Measurements from ENCODE around the gene SDCCAG8. TPM values are rescaled to one million over a fixed set of nuclear protein-coding genes. Genes with fewer than 3 reads are reported as not detected.
A peak's percentile ranks its signal among the peaks of the same experiment; 100 is the strongest.

Gene SDCCAG8
- total RNA-seq, 1 donor from 2014 or later = 21.4 TPM

- no peak for DNase-seq (ENCODE audit: low read depth in 2 of 2)
Measured at GRCh38 chr1:243281672-243282071, 25.8 kb downstream of the SDCCAG8 start.

- peak in 1 of 2 donors; percentile 48 for DNase-seq (ENCODE audit: low read depth in 2 of 2)
Measured at GRCh38 chr1:243286409-243287122, 30.7 kb downstream of the SDCCAG8 start.

- no peak for DNase-seq (ENCODE audit: low read depth in 2 of 2)
Measured at GRCh38 chr1:243287123-243287460, 31.3 kb downstream of the SDCCAG8 start.

- DNase-seq (ENCODE audit: low read depth in 2 of 2) = peak; percentile 90 to 96
Measured at GRCh38 chr1:243287652-243288051, 31.8 kb downstream of the SDCCAG8 start.

GRCh38 chr1:243288062-243288461, 32.2 kb downstream of the SDCCAG8 start:
- DNase-seq (ENCODE audit: low read depth in 2 of 2) = no peak

GRCh38 chr1:243291292-243291691, 35.5 kb downstream of the SDCCAG8 start:
- DNase-seq (ENCODE audit: low read depth in 2 of 2) = no peak

GRCh38 chr1:243292117-243292516, 36.3 kb downstream of the SDCCAG8 start:
- DNase-seq (ENCODE audit: low read depth in 2 of 2) = no peak

GRCh38 chr1:243293941-243294722, 38.3 kb downstream of the SDCCAG8 start:
- DNase-seq (ENCODE audit: low read depth in 2 of 2) = peak in 1 of 2 donors; percentile 63

- DNase-seq (ENCODE audit: low read depth in 2 of 2) = peak in 1 of 2 donors; percentile 65
Measured at GRCh38 chr1:243294723-243295121, 38.9 kb downstream of the SDCCAG8 start.

GRCh38 chr1:243299069-243299468, 43.2 kb downstream of the SDCCAG8 start:
- no peak for DNase-seq (ENCODE audit: low read depth in 2 of 2)

GRCh38 chr1:243301059-243301458, 45.2 kb downstream of the SDCCAG8 start:
- DNase-seq (ENCODE audit: low read depth in 2 of 2) = no peak

GRCh38 chr1:243311809-243312208, 56.0 kb downstream of the SDCCAG8 start:
- no peak for DNase-seq (ENCODE audit: low read depth in 2 of 2)

GRCh38 chr1:243312952-243313634, 57.3 kb downstream of the SDCCAG8 start:
- no peak for DNase-seq (ENCODE audit: low read depth in 2 of 2)

GRCh38 chr1:243313635-243314536, 58.0 kb downstream of the SDCCAG8 start:
- no peak for DNase-seq (ENCODE audit: low read depth in 2 of 2)

- no peak for DNase-seq (ENCODE audit: low read depth in 2 of 2)
Measured at GRCh38 chr1:243315455-243315854, 59.6 kb downstream of the SDCCAG8 start.

GRCh38 chr1:243315893-243316292, 60.1 kb downstream of the SDCCAG8 start:
- no peak for DNase-seq (ENCODE audit: low read depth in 2 of 2)

GRCh38 chr1:243316366-243316989, 60.6 kb downstream of the SDCCAG8 start:
- DNase-seq (ENCODE audit: low read depth in 2 of 2) = no peak

GRCh38 chr1:243320224-243320623, 64.4 kb downstream of the SDCCAG8 start:
- DNase-seq (ENCODE audit: low read depth in 2 of 2) = no peak

- no peak for DNase-seq (ENCODE audit: low read depth in 2 of 2)
Measured at GRCh38 chr1:243322326-243322725, 66.5 kb downstream of the SDCCAG8 start.

GRCh38 chr1:243323491-243323890, 67.7 kb downstream of the SDCCAG8 start:
- DNase-seq (ENCODE audit: low read depth in 2 of 2) = peak in 1 of 2 donors; percentile 18

Data from dermis microvascular lymphatic vessel endothelial cell (primary cell).